ENCODE data around the gene BSN.

Gene BSN

GRCh38 chr3:49715611-49716121 is 161.4 kb downstream of the BSN start:
- DNase-seq: no peak
- Histone ChIP-seq H3K9me3 (ENCODE audit: severe bottlenecking) (no peaks in the 10 kb centered on the region), H3K4me3 (ENCODE audit: low read depth, low read length) (no peak overlapping the region), H3K36me3 (peaks cover 19% of the 10 kb centered on the region), H3K27me3 (ENCODE audit: insufficient read depth, low read depth, severe bottlenecking) (no peaks in the 10 kb centered on the region), H3K27ac (no peak overlapping the region)
- no peak for TF ChIP-seq CTCF (IDR thresholded peaks at IDR 0.05; ENCODE audit: low read depth, low read length)

GRCh38 chr3:49716169-49716568 is 161.9 kb downstream of the BSN start:
- DNase-seq: no peak
- no peak for TF ChIP-seq CTCF (IDR thresholded peaks at IDR 0.05; ENCODE audit: low read depth, low read length)
- H3K36me3 ChIP-seq: peaks cover 24% of the 10 kb centered on the region
- H3K9me3 ChIP-seq (ENCODE audit: severe bottlenecking): no peaks in the 10 kb centered on the region
- H3K4me3 ChIP-seq (ENCODE audit: low read depth, low read length): no peak overlapping the region
- no peak overlapping the region for H3K27ac ChIP-seq
- H3K27me3 ChIP-seq (ENCODE audit: insufficient read depth, low read depth, severe bottlenecking): no peaks in the 10 kb centered on the region

GRCh38 chr3:49716691-49717210 is 162.5 kb downstream of the BSN start:
- H3K27ac ChIP-seq: no peak overlapping the region
- no peak for DNase-seq
- H3K9me3 ChIP-seq (ENCODE audit: severe bottlenecking): no peaks in the 10 kb centered on the region
- peaks cover 30% of the 10 kb centered on the region for H3K36me3 ChIP-seq
- H3K4me3 ChIP-seq (ENCODE audit: low read depth, low read length): no peak overlapping the region
- no peaks in the 10 kb centered on the region for H3K27me3 ChIP-seq (ENCODE audit: insufficient read depth, low read depth, severe bottlenecking)
- TF ChIP-seq CTCF (IDR thresholded peaks at IDR 0.05; ENCODE audit: low read depth, low read length): no peak

GRCh38 chr3:49717211-49717958 is 163.1 kb downstream of the BSN start:
- Histone ChIP-seq H3K27ac (no peak overlapping the region), H3K27me3 (ENCODE audit: insufficient read depth, low read depth, severe bottlenecking) (no peaks in the 10 kb centered on the region), H3K4me3 (ENCODE audit: low read depth, low read length) (no peak overlapping the region), H3K9me3 (ENCODE audit: severe bottlenecking) (no peaks in the 10 kb centered on the region), H3K36me3 (peaks cover 36% of the 10 kb centered on the region)
- DNase-seq: no peak
- TF ChIP-seq CTCF (IDR thresholded peaks at IDR 0.05; ENCODE audit: low read depth, low read length): no peak

GRCh38 chr3:49717959-49718857 is 163.9 kb downstream of the BSN start:
- no peak for TF ChIP-seq CTCF (IDR thresholded peaks at IDR 0.05; ENCODE audit: low read depth, low read length)
- Histone ChIP-seq H3K9me3 (ENCODE audit: severe bottlenecking) (no peaks in the 10 kb centered on the region), H3K27ac (no peak overlapping the region), H3K36me3 (peaks cover 42% of the 10 kb centered on the region), H3K4me3 (ENCODE audit: low read depth, low read length) (no peak overlapping the region), H3K27me3 (ENCODE audit: insufficient read depth, low read depth, severe bottlenecking) (no peaks in the 10 kb centered on the region)
- no peak for DNase-seq
